ENCODE measurements around the gene MAGEC2. TPM values are rescaled to one million over a fixed set of nuclear protein-coding genes. Genes with fewer than 3 reads are reported as not detected.

The MAGEC2 gene
- polyA plus RNA-seq, 1 donor (not counting 4 experiments of a cell fraction or from before 2014, with no cell fraction given), result not detected

DNA sequence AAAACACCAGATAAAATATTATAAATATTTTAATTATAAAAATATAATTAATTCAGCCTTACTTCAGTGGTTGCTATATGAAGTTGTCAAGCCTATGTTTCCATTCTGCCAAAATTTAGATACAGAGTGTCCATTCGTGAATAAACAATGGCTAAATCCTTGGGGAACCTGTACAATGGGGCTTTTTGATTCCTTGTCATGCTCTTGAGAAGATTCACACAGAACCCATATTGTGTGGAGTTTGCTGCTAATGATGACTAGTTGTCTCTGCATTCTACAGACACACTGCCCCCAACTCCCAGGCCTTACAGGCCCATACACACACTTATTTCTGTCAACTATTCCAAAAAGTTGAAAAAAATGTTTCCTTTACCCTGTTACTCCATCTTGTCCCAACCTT lies 33.4 kb upstream of the MAGEC2 start:
- Histone ChIP-seq H3K27ac (ENCODE audit: control insufficient read depth, insufficient read depth, low read length) (no peak overlapping the region), H3K9me3 (ENCODE audit: control insufficient read depth, low read depth, low read length) (no peaks in the 10 kb centered on the region), H3K4me1 (ENCODE audit: control insufficient read depth, extremely low read depth, insufficient read depth, low read length) (no peaks in the 10 kb centered on the region), H3K9ac (ENCODE audit: control insufficient read depth, extremely low read depth, insufficient read depth, low read length) (no peak overlapping the region), H3K27me3 (ENCODE audit: control insufficient read depth, extremely low read depth, insufficient read depth, low read length) (no peaks in the 10 kb centered on the region), H4K20me1 (ENCODE audit: control insufficient read depth, extremely low read depth, insufficient read depth, low read length) (no peaks in the 10 kb centered on the region), H3K4me3 (ENCODE audit: control insufficient read depth in 2 of 3, extremely low read depth in 1 of 3, insufficient read depth in 2 of 3, low read depth in 1 of 3, low read length in 3 of 3) (no peak overlapping the region), H2AFZ (ENCODE audit: control insufficient read depth, low read length) (no peak overlapping the region), H3K36me3 (ENCODE audit: control insufficient read depth in 2 of 2, extremely low read depth in 1 of 2, insufficient read depth in 2 of 2, low read length in 2 of 2) (no peaks in the 10 kb centered on the region), H3K9me1 (ENCODE audit: control insufficient read depth, extremely low read depth, insufficient read depth, low read length) (no peaks in the 10 kb centered on the region), H3K4me2 (ENCODE audit: control insufficient read depth, extremely low read depth, insufficient read depth, low read depth, low read length) (no peak overlapping the region), H3K79me2 (ENCODE audit: control insufficient read depth, insufficient read depth, low read length) (no peaks in the 10 kb centered on the region)
- dilution Hi-C loops (cut with MboI; ENCODE audit: extremely low pct_ligation_motif_present, low sequenced_read_pairs), result no loop called here
- TF ChIP-seq, protein P1, sequence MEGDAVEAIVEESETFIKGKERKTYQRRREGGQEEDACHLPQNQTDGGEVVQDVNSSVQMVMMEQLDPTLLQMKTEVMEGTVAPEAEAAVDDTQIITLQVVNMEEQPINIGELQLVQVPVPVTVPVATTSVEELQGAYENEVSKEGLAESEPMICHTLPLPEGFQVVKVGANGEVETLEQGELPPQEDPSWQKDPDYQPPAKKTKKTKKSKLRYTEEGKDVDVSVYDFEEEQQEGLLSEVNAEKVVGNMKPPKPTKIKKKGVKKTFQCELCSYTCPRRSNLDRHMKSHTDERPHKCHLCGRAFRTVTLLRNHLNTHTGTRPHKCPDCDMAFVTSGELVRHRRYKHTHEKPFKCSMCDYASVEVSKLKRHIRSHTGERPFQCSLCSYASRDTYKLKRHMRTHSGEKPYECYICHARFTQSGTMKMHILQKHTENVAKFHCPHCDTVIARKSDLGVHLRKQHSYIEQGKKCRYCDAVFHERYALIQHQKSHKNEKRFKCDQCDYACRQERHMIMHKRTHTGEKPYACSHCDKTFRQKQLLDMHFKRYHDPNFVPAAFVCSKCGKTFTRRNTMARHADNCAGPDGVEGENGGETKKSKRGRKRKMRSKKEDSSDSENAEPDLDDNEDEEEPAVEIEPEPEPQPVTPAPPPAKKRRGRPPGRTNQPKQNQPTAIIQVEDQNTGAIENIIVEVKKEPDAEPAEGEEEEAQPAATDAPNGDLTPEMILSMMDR (optimal IDR thresholded peaks at IDR 0.05 in 1 of 3, IDR thresholded peaks at IDR 0.05 in 1 of 3, conservative IDR thresholded peaks at IDR 0.05 in 1 of 3; ENCODE audit: extremely low read depth in 1 of 3, insufficient read depth in 2 of 3, low read length in 3 of 3), result no peak
- no peak for TF ChIP-seq EZH2 (IDR thresholded peaks at IDR 0.05; ENCODE audit: low read length)
- DNase-seq (ENCODE audit: low read depth, low spot score) (no peak), FAIRE-seq (no peak)

DNA sequence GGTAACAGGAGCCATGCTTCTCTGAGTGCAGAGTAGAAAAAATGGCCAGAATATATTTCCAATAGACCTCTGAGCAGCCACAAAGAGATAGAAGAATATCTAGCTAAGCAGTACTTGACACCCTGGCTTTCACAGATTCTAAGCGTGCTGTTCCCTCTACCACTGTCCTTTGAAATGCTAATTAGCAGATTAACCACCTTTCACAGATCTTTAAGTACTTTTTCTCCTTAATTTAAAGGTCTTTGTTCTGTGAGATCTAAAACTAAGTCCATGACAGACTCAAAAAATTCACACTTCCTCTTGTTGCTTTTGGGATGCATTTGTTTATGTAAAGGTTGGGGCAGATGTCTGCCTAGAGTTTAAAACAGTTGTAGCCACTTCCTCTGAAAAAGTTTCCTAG lies 28.3 kb upstream of the MAGEC2 start:
- dilution Hi-C loops (cut with MboI; ENCODE audit: extremely low pct_ligation_motif_present, low sequenced_read_pairs), result no loop called here
- Histone ChIP-seq H3K9me3 (ENCODE audit: control insufficient read depth, low read depth, low read length) (no peaks in the 10 kb centered on the region), H3K27me3 (ENCODE audit: control insufficient read depth, extremely low read depth, insufficient read depth, low read length) (no peaks in the 10 kb centered on the region), H3K4me3 (ENCODE audit: control insufficient read depth in 2 of 3, extremely low read depth in 1 of 3, insufficient read depth in 2 of 3, low read depth in 1 of 3, low read length in 3 of 3) (no peak overlapping the region), H3K4me1 (ENCODE audit: control insufficient read depth, extremely low read depth, insufficient read depth, low read length) (no peaks in the 10 kb centered on the region), H4K20me1 (ENCODE audit: control insufficient read depth, extremely low read depth, insufficient read depth, low read length) (no peaks in the 10 kb centered on the region), H3K79me2 (ENCODE audit: control insufficient read depth, insufficient read depth, low read length) (no peaks in the 10 kb centered on the region), H3K9me1 (ENCODE audit: control insufficient read depth, extremely low read depth, insufficient read depth, low read length) (no peaks in the 10 kb centered on the region), H3K4me2 (ENCODE audit: control insufficient read depth, extremely low read depth, insufficient read depth, low read depth, low read length) (no peak overlapping the region), H2AFZ (ENCODE audit: control insufficient read depth, low read length) (no peak overlapping the region), H3K9ac (ENCODE audit: control insufficient read depth, extremely low read depth, insufficient read depth, low read length) (no peak overlapping the region), H3K36me3 (ENCODE audit: control insufficient read depth in 2 of 2, extremely low read depth in 1 of 2, insufficient read depth in 2 of 2, low read length in 2 of 2) (no peaks in the 10 kb centered on the region), H3K27ac (ENCODE audit: control insufficient read depth, insufficient read depth, low read length) (no peak overlapping the region)
- DNase-seq (ENCODE audit: low read depth, low spot score), result no peak
- TF ChIP-seq, protein P1 (optimal IDR thresholded peaks at IDR 0.05 in 1 of 3, IDR thresholded peaks at IDR 0.05 in 1 of 3, conservative IDR thresholded peaks at IDR 0.05 in 1 of 3; ENCODE audit: extremely low read depth in 1 of 3, insufficient read depth in 2 of 3, low read length in 3 of 3), result no peak
- no peak for TF ChIP-seq EZH2 (IDR thresholded peaks at IDR 0.05; ENCODE audit: low read length)
- FAIRE-seq, result no peak

Measured in keratinocyte (primary cell).